Muscle layer of colon (tissue), 2 donors: ENCODE results near the gene C2orf42.
"Not testable (repeated sequence)": the region's sequence is repeated elsewhere in the genome, so short reads cannot be mapped to it uniquely, and the experiment has no call there.

Source experiments
- H3K27ac ChIP-seq: one replicate; pipeline ENCODE4 v1.7.0; 2013; ENCODE audit warnings: low read depth, mild to moderate bottlenecking, low read length, moderate library complexity
- H3K27me3 ChIP-seq, 2 donors: one replicate each; pipeline ENCODE4 v1.7.0; 2013; ENCODE audit warnings: low read length in 2 of 2, mild to moderate bottlenecking in 2 of 2; ENCODE audit not compliant: insufficient read depth in 2 of 2, control insufficient read depth in 1 of 2
- H3K36me3 ChIP-seq: one replicate; pipeline ENCODE4 v1.7.0; 2013; ENCODE audit warnings: mild to moderate bottlenecking, low read length; ENCODE audit not compliant: insufficient read depth
- H3K4me1 ChIP-seq: one replicate; pipeline ENCODE4 v1.7.0; 2013; ENCODE audit warnings: mild to moderate bottlenecking, low read length; ENCODE audit not compliant: insufficient read depth
- H3K4me3 ChIP-seq, 2 donors: one replicate each; pipeline ENCODE4 v1.7.0; 2013; ENCODE audit warnings: low read length in 2 of 2, low read depth in 1 of 2, mild to moderate bottlenecking in 1 of 2, moderate library complexity in 1 of 2
- H3K9ac ChIP-seq: one replicate; pipeline ENCODE4 v1.7.0; 2013; ENCODE audit warnings: low read length
- H3K9me3 ChIP-seq: one replicate; pipeline ENCODE4 v1.7.0; 2013; ENCODE audit warnings: mild to moderate bottlenecking, low read length
- donor health status: abdominal sarcoma.
- donor health status: Adenocarcinoma of cecum.

Gene C2orf42

GRCh38 chr2:70169654-70170245 is 21.1 kb downstream of the C2orf42 start:
- H3K27ac ChIP-seq, H3K27me3 ChIP-seq, H3K4me3 ChIP-seq, H3K4me1 ChIP-seq, H3K9me3 ChIP-seq, H3K9ac ChIP-seq: not testable (repeated sequence)
- H3K36me3 ChIP-seq: peaks cover 19% of the 10 kb centered on the region

GRCh38 chr2:70161069-70161534 is 29.7 kb downstream of the C2orf42 start:
- peaks cover 19% of the 10 kb centered on the region for H3K36me3 ChIP-seq
- no peak overlapping the region for H3K9ac ChIP-seq
- no peaks in the 10 kb centered on the region for H3K9me3 ChIP-seq
- no peaks in the 10 kb centered on the region for H3K27me3 ChIP-seq
- no peak overlapping the region for H3K4me3 ChIP-seq
- no peaks in the 10 kb centered on the region for H3K4me1 ChIP-seq
- H3K27ac ChIP-seq: no peak overlapping the region

GRCh38 chr2:70160545-70160944 is 30.3 kb downstream of the C2orf42 start:
- Histone ChIP-seq H3K9ac (no peak overlapping the region), H3K27me3 (no peaks in the 10 kb centered on the region), H3K4me1 (no peaks in the 10 kb centered on the region), H3K36me3 (peaks cover 19% of the 10 kb centered on the region), H3K27ac (no peak overlapping the region), H3K9me3 (no peaks in the 10 kb centered on the region), H3K4me3 (no peak overlapping the region)

GRCh38 chr2:70149130-70149686 is 41.6 kb downstream of the C2orf42 start:
- H3K27me3 ChIP-seq, H3K4me3 ChIP-seq, H3K36me3 ChIP-seq: not testable (repeated sequence)

GRCh38 chr2:70148211-70148760 is 42.5 kb downstream of the C2orf42 start:
- not testable (repeated sequence) for H3K27me3 ChIP-seq, H3K9ac ChIP-seq, H3K9me3 ChIP-seq, H3K27ac ChIP-seq, H3K4me3 ChIP-seq, H3K36me3 ChIP-seq, H3K4me1 ChIP-seq

More at GRCh38 chr2:70149130-70149686, 41.6 kb downstream of the C2orf42 start:
- H3K9ac ChIP-seq, H3K27ac ChIP-seq, H3K4me1 ChIP-seq, H3K9me3 ChIP-seq: not testable (repeated sequence)

GRCh38 chr2:70145851-70146739 is 44.7 kb downstream of the C2orf42 start:
- no peaks in the 10 kb centered on the region for H3K27me3 ChIP-seq
- no peak overlapping the region for H3K4me3 ChIP-seq
- peaks cover 13% of the 10 kb centered on the region for H3K4me1 ChIP-seq
- H3K27ac ChIP-seq: no peak overlapping the region
- H3K9me3 ChIP-seq: no peaks in the 10 kb centered on the region
- H3K36me3 ChIP-seq: no peaks in the 10 kb centered on the region
- no peak overlapping the region for H3K9ac ChIP-seq

GRCh38 chr2:70145144-70145490 is 45.7 kb downstream of the C2orf42 start:
- H3K4me3 ChIP-seq: no peak overlapping the region
- H3K36me3 ChIP-seq: no peaks in the 10 kb centered on the region
- H3K9ac ChIP-seq: no peak overlapping the region
- no peaks in the 10 kb centered on the region for H3K27me3 ChIP-seq
- peaks cover 20% of the 10 kb centered on the region for H3K4me1 ChIP-seq
- H3K9me3 ChIP-seq: no peaks in the 10 kb centered on the region
- no peak overlapping the region for H3K27ac ChIP-seq

GRCh38 chr2:70144443-70145143 is 46.2 kb downstream of the C2orf42 start:
- Histone ChIP-seq H3K4me3 (no peak overlapping the region), H3K36me3 (no peaks in the 10 kb centered on the region), H3K9ac (no peak overlapping the region), H3K9me3 (no peaks in the 10 kb centered on the region), H3K4me1 (peaks cover 20% of the 10 kb centered on the region), H3K27ac (no peak overlapping the region), H3K27me3 (no peaks in the 10 kb centered on the region)

GRCh38 chr2:70143314-70144150 is 47.3 kb downstream of the C2orf42 start:
- peak overlapping the region; percentile 14 to 62 for H3K4me3 ChIP-seq
- peak overlapping the region; percentile 92 for H3K27ac ChIP-seq
- no peaks in the 10 kb centered on the region for H3K27me3 ChIP-seq
- no peaks in the 10 kb centered on the region for H3K36me3 ChIP-seq
- H3K9me3 ChIP-seq: no peaks in the 10 kb centered on the region
- peaks cover 20% of the 10 kb centered on the region for H3K4me1 ChIP-seq
- peak overlapping the region; percentile 86 for H3K9ac ChIP-seq

GRCh38 chr2:70142590-70143313 is 48.1 kb downstream of the C2orf42 start:
- no peaks in the 10 kb centered on the region for H3K36me3 ChIP-seq
- H3K9me3 ChIP-seq: no peaks in the 10 kb centered on the region
- H3K4me1 ChIP-seq: peaks cover 20% of the 10 kb centered on the region
- H3K27me3 ChIP-seq: no peaks in the 10 kb centered on the region
- H3K4me3 ChIP-seq: peak overlapping the region; percentile 14 to 62
- H3K9ac ChIP-seq: peak overlapping the region; percentile 86
- H3K27ac ChIP-seq: peak overlapping the region; percentile 92
